HS-27A (cell line): Measurements from ENCODE around the gene SNCA.

Experiments used
- DNase-seq: peaks from one replicate; pipeline ENCODE4 v3.0.0-alpha.2; 2012; ENCODE audit warnings: low read depth, missing footprints

SNCA gene

DNA sequence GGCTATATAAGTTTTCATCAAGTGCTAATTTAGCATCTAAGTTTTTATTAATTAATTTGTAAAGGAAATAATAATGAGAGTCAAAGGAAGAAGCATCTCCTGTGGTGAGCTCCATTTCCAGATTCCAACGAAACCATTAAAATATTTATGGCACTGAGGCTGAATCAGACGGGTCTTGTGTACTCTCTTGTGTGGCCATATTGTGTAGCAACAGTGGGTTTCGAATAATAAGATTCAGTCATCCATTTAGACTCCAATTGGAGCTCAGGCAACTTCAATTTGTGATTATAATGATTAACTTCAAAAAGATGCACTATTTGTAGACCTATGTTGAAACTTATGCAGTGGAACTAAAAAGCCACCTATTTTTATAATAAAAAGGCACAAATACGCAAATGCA lies 82.4 kb downstream of the SNCA start:
- no peak for DNase-seq

DNA sequence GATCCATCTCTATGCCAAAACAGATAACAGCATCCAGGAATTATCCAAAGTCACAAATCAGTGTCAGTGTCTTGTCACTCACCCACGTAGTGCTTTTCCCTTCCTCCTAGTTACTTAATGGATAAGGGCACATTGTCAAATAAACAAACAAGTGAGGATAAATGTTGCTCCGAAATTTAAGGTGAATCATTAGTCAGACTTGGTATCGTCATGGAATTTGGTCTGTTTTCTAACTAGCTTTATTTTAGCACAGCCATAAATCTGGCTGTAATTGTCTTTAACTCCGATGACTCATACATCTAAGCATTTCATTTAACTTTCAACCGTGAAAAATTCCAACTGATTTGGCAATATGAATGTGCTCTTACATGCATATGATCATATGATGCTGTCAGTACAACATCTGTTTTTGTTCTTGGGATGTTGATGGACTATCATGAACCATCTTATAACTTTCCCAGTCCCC lies 83.3 kb downstream of the SNCA start:
- peak; percentile 74 for DNase-seq

DNA sequence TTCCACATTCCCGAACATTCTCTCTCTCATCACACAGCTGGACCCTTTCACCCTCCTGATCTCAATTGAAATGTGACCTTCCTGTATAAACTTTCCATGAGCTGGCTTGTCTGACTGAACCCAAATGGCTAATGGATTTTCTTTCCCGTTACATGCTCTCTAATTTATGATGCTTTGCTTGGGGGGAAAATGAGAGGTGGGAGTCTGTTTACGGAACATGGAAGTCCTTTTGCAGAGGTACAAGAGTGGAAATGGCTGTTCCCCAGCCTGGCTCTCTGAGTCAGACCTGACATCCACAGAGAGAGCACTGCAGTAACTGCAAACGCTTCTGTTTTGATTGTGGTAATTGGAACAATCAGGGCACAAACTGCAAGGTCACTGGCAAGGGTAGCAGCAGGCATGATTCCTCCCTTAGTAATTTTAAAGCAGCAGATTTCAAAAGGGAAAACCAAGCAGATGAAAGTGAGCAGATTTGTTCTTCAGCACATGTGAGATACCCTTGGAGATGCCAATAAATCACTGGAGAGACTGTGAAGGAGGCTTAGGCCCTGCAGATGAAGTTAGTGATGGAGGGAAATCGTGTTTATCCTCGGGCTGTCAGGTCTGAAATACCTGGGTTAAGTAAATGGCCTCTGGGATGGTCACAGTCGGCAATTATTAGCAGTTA lies 83.9 kb downstream of the SNCA start:
- peak; percentile 71 for DNase-seq

DNA sequence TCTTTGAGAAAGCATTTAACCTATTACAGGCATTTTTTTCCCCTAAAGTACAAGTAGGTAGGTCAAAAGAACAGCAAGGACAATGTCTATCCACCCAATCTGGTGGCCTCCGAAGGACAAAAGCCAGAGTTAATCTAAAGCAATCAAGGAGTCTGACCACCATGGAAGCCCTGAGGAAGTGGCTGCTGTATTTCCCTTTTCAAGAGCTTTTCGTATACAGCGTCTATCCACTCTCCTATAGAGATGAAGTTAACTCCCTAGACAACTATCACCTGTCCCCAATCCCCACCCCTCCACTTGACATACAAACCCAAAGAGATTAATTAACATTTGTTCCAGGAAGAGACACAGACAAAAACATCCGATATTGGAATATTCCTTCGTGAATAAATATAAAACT lies 85.5 kb downstream of the SNCA start:
- no peak for DNase-seq

DNA sequence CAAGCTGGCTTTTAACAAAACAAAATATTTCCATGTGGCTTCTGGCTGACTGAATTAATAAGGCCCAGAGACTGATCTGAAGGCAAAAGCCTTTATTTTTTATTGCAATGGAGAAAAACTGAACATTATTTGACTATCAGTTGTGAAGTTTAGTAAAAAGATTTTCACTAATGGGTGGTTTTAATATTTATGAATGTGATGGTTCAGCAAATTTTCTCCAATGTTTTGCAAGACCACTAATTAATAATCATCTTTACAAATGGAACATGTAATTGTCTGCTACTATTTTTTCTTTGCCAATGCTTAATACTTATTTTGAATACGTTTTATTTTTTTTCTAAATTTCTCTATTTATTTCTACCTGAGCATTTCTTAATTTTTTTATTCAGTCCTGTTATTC lies 90.6 kb downstream of the SNCA start:
- no peak for DNase-seq

DNA sequence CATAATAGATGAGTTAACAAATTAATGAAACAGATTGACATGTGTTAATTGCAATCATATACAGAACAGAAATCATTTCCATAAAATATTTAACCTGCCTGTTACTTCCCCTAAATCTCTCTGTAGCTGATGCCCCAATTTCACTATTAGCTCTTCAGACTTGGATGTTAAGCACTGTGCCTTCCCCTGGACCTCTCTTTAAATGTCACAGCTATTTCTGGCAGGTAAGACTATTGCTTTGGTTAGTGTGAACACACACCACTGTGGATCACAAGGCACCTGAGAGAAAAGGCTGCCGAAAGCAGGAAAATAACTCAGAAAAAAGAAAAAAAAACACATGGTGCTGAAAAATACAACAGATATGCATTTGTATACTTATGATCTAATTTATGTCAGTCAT lies 91.3 kb downstream of the SNCA start:
- no peak for DNase-seq

DNA sequence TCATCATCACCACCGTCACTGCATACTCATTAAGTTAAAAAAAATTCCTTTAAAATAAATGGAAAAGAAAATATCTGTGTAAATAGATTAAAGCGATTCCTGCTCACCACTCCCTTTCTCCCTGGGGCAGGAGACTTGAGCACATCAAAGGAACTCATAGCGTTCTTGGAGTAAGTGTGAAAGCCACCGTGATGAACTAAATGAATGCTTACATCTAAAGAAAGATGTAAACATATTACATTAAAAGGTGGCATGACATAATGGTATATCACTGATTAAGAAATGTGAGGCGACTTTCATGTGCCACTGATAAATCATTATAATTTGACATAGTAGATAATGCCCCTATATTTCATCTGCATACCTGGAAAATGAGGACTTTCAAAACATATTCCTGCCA lies 92.0 kb downstream of the SNCA start:
- DNase-seq: no peak

DNA sequence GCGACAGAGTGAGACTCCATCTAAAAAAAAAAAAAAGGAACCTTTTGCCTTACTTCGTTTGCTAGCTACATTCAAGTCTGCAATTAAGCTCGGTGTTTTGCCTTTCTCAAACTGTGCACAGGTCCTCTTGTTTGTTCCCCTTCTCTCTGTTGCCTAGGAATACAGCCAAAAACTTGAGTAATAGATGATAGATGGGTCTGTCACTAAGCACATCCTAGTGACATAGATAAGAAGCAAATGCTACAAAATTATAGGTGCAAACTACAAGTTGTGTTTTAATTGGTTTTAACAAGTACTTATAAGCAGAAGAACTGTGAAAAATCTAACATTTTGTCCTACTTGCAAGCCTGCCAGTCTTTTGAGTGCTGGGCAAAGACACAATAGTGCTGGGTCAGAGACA lies 95.2 kb downstream of the SNCA start:
- DNase-seq: no peak

DNA sequence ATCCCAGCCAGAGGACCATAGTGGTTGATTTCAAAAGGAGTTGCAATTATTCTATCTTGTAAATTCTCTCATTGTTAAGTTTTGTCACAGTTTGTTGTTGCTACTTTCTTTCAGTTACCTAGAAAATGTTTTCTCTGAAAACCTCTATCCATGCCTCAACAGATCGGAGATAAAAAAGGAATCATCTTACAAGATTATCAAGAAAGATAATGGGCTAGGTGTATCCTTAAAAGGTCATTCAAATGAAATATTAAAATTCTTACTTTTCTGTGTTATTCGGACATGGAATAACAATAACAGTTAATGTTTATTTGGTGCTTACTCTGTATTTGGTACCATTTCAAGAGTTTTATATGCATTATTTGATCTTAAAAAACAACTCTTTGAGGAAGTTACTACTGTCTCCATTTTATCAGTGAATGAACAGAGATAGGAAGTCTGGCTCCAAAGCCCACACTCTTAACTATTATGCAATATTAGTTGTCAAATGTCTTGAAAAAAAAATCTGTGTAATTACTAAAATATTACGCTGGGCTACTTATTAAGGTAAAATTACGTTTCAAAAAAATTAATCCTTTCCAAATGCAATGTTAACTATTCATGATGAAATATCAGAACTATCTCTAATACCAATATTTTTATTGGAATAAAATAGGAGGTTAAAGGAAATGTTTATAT lies 97.5 kb downstream of the SNCA start:
- DNase-seq: no peak

DNA sequence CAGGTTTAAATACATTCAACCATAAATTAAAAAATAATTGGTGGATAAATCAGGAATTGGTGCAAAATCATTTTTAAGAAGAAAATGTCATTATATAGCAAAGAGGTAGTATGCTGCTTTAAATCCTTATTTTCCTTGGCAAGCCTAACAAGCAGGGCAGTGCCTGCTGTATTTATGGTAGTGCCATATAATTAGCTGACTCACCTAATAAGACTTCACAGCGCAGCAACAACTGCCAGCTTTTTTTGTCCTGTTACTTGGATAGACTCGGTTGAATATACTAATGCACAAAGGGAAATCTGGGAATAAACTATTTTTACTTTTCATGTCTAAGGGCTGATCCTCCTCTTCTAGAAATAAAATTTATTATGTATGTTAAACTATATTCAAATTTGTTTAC lies 99.1 kb downstream of the SNCA start:
- DNase-seq: peak; percentile 46

DNA sequence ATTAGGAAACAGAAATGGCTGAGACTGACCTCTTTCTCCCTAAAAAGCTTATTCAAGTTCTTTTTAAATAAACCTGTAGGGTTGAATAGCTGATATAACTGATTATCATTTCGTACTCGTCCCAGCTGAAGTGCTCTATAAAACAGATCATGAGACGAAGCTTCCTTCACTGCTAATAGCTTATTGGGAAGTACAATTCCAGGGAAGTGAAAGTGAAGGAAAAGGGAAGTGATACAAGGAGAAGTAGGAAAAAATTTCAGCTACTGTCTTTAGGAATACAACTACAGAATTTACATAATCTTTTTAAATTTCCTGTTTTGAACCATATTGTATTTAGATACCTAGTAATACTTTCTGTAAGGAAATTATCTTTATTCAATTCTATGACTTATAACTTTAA lies 103.0 kb downstream of the SNCA start:
- DNase-seq: no peak

DNA sequence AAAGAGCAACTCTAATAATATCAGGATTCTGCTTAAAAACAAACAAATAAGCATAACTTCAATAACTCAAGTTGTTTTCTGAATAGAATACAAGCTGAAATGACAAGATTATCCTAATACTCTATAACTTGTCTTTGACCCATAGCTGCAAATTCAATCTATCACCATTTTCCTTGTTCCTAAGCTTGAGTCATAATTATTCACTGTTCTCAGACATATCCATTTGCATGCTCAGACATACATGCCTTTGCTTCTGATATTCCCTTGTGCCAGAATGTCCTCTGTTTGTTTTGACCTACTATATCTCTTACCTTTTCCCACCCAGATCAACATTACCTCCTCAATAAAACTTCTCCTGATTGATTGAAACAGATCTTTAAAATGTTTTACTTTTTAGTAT lies 109.7 kb downstream of the SNCA start:
- no peak for DNase-seq

DNA sequence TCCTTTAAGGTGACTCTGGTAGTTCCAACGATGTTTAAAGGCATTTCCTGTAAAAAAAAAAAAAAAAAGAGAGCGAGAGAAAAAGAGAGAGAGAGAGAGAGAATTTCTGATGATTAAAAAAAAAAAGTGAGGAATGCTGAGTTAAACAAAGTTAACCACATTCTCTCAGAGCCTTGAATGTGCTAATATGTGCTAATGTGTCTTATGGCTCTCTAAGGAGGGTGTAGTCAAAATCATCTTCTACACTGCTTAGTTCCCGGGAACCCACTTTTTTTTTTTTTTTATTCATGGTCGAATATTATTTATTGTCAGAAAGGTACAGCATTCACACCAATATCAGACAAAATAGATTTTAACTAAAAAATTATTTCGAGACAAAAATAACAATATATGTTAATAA lies 111.7 kb downstream of the SNCA start:
- DNase-seq: no peak

DNA sequence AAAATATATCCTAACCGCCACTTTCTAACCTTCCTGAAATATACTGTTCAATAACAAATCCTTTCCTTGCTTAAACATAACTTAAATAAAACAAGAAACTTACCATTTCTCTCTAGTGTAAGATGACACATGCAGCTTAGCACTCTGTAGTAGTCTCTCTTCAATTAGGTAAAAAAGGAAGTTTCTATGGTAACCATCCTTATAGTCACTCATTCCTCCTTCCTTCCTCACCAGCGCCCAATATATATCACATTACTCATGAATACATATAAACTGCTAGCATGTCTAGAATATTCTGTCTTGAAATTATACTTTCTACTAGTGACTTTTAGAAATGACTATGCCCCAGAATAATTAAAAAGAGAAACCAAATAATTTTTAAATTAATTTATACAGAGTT lies 112.2 kb downstream of the SNCA start:
- DNase-seq: peak; percentile 20

DNA sequence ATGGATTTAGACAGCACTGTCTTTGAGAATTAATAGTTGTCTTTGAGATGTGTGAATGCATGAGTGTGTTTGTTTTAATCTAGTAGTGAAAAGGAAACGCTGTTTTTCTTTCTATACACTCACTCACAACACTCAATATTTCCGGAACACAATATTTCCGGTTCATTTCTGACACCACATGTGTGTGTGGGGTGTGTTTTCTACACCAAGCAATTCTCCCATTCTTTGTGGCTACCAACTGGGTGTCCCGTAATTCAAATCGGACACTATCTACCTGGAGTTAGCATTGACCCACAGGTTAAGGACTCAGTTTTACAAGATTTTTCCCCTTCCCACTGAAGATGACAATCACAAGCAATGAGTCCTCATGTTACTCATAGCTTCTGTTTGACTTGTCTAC lies 113.9 kb downstream of the SNCA start:
- no peak for DNase-seq

DNA sequence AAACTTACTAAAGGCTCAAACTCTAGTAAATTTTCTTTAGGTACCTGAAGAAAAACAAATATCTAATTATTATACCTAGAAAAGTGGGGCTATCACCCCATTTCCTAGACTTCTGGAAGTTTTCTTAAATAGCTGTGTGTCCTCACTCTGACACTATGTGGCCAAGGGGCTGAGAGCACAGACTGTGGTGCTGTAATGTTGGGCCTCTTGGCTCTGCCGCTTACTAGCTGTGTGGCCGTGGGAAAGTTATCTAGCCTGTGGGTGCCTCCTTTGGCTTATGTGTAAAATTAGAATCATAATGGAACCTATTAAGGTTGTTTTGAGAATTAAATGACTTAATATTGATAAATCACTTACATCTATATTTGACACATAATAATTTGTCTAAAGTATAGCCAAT lies 114.4 kb downstream of the SNCA start:
- no peak for DNase-seq

DNA sequence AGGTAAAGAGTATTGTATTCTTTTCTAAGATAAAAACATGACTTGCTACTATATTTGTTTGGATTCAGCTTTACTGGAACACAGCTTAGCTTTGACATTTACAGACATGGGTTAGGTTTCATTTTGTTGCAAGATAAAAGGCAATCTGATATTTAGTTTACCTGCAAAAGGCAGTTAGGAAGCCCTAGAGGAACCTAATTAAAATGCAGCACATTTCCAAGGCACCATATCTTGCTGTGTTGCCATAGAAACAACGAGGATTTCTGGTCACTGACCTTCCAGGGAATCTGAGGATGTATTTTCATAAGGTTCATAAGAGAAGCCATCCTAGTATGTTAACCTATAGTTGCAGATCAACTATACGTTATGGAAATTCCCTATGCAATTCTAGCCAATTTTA lies 116.0 kb downstream of the SNCA start:
- DNase-seq: no peak

DNA sequence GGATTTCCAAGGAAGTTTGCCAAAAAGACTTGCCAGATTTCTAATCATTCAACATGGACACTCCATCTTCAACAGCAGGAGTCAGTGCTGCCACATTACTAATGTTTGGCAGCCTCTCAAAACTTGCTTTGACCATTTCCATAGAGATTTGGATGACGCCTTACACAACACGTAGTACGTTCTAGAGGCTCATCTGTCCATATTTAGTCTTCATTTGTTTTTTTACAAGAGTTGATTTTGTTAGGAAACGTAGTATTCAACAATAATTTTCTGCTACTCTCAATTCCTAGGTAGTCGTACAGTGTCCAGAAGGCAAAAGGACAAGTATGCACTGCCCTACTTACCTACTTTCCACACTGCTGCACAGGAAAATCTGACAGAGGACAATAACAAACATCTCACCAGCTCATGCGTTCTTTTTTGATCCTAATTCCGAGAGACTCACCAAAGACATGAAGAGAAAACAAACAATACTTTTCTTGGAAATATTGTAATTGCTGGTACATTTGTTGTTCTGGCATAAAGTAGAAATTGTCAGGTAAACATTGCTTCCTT lies 117.3 kb downstream of the SNCA start:
- DNase-seq: no peak

DNA sequence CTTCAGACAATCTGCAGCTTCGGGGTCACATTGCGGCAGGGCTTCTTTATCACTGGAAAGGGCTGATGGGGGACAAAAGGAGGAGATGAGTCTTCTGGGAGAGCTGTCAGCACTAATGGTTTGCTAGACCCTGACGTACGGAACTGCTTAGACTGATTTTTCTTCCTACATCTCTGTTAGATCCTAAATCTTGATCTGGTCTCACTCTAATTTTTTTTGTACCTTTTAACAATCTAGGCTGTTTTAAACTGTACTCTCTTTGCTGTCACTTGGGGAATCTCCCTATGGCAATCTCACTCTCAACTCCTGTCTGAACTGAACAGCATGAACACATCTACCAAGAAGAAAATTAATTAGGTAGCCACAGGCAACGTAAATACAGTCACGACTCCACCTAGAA lies 120.1 kb downstream of the SNCA start:
- DNase-seq: no peak

DNA sequence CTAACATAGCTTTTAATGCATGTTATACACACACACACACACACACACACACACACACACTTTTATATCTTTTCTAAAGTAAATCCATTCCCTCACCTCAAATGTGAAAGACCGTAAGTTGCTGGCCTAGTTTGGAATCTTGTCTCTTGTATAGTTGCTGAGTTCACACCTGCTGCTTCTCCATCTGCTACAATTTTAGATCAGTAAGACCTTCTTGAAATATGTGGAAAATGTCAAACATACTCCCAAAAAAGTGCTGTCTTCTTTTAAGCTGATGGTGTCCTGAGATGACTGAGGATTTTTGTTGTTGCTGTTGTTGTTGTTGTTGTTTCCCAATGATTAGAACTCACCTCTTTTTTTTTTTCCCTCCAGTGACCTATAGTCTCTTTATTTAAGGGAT lies 121.3 kb downstream of the SNCA start:
- no peak for DNase-seq

DNA sequence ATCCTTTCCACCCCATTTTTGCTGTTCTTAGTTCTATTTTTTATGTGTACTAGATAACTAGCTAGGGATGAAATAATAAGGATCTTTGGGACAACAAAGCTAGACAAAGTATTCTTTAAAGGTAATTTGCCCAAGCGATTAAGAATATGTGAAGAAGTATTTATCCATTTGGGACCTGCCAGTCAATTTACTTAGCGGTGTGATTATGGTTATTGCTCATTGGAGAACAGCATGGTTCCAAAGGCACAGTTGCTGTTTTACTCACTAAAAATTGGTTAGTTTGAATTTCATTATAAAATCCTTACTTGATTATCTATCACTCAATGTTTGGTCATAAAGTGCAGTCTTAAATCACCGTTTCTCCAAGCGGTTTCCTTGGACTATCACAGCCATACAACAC lies 124.1 kb downstream of the SNCA start:
- no peak for DNase-seq

DNA sequence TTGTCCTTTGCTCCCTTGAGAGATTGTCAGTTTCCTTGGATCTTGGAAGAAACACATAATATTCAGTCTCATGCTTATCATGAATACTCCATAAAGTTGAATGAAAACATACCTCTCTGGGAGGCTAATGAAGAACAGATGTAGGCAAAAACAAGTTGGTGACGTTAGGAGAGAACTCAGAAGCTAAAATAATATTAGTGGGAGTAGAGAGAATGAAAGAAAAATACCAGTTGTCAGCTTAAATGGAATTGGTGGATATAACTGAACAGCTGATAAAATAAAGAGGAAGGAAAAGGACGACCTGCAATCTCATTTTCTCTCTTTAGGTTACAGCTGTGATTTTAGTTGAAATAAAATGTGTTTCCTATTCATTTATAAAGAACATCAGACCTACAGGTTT lies 124.8 kb downstream of the SNCA start:
- no peak for DNase-seq

DNA sequence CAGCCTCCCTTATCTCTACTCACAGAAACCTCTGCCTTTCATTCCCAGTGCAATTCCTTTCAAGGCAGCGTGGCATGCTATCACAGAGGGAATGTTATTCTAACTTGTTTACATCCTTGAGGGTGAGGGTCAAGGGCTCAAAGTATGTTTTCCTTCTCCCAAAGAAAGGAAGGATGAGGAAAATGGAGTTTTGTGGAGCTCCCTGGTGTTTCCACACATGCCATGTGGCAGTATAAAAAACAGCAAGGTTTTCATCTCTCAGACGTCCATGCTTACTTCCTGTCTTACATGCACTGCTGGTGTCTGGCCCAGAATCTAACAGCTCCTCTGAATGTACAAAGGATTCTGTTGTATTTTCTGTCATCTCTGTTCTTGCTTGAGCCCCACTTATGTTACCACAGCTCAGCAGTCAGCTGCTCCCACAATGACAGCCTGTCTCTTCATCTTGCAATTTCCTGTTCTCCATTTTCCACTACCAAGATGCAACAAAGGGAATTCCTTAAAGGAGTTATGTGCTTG lies 128.0 kb downstream of the SNCA start:
- no peak for DNase-seq

DNA sequence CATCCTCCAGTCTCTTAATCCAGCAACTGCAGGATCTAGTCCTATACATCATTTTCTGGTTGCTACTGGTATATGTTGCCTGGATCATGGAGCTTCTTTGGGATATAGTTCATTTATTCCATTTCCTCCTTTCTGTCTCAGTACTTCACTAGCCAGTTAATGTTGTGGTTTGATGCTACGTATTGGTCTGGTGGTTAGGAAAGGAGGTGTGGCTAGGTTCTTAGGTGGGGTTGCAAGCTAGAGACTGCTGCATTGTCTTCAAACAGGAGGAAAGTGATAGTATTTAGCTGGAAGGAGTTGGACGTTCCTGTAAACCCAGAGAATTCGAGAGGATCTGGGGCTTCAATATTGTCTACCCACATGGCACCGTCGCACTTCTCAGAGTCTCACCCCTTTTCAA lies 129.5 kb downstream of the SNCA start:
- no peak for DNase-seq
